Hypothalamus (tissue), 51 donors: ENCODE results near the gene MRPL17.
"Not testable (repeated sequence)": the region's sequence is repeated elsewhere in the genome, so short reads cannot be mapped to it uniquely, and the experiment has no call there.

Experiments
- DNase-seq, 51 donors: peaks; one replicate each; lab custom pipeline; 2025; lab: John Stamatoyannopoulos, UW

Gene MRPL17

GRCh38 chr11:6682936-6683861 lies at the start of gene MRPL17:
MRPL17 (minus strand) TSS chr11:6683340; CDS start chr11:6683296, 44 bp downstream.
- peak; percentile 89 to 100 (median 97) for DNase-seq

GRCh38 chr11:6727971-6728760 lies 45.0 kb upstream of the MRPL17 start:
- DNase-seq, result no peak

- no peak for DNase-seq
Observed at GRCh38 chr11:6725386-6725896, 42.3 kb upstream of the MRPL17 start.

- DNase-seq, result no peak
Observed at GRCh38 chr11:6724013-6724412, 40.9 kb upstream of the MRPL17 start.

GRCh38 chr11:6721343-6721742 lies 38.2 kb upstream of the MRPL17 start:
- DNase-seq, result no peak

- DNase-seq, result no peak
Observed at GRCh38 chr11:6719576-6719975, 36.4 kb upstream of the MRPL17 start.

GRCh38 chr11:6717426-6717825 lies 34.3 kb upstream of the MRPL17 start:
- no peak for DNase-seq

GRCh38 chr11:6711552-6711951 lies 28.4 kb upstream of the MRPL17 start:
- peak in 3 of 51 donors; percentile 1 for DNase-seq

- no peak for DNase-seq
Observed at GRCh38 chr11:6708876-6709275, 25.7 kb upstream of the MRPL17 start.

GRCh38 chr11:6705905-6706535 lies 22.9 kb upstream of the MRPL17 start:
- DNase-seq, result peak in 14 of 51 donors; percentile 0 to 53 (median 13)

- DNase-seq, result peak in 39 of 51 donors; percentile 2 to 75 (median 37)
Observed at GRCh38 chr11:6703247-6704063, 20.3 kb upstream of the MRPL17 start.

- DNase-seq, result not testable (repeated sequence)
Observed at GRCh38 chr11:6701955-6702354, 18.8 kb upstream of the MRPL17 start.

GRCh38 chr11:6695377-6695776 lies 12.2 kb upstream of the MRPL17 start:
- no peak for DNase-seq

- DNase-seq, result no peak
Observed at GRCh38 chr11:6694229-6694535, 11.0 kb upstream of the MRPL17 start.

- DNase-seq, result no peak
Observed at GRCh38 chr11:6693342-6694228, 10.4 kb upstream of the MRPL17 start.

GRCh38 chr11:6692128-6692527 lies 9.0 kb upstream of the MRPL17 start:
- DNase-seq, result no peak

- not testable (repeated sequence) for DNase-seq
Observed at GRCh38 chr11:6690431-6691132, 7.4 kb upstream of the MRPL17 start.

GRCh38 chr11:6687876-6688275 lies 4.7 kb upstream of the MRPL17 start:
- no peak for DNase-seq
